ENCODE measurements around the gene HPSE2. TPM values are rescaled to one million over a fixed set of nuclear protein-coding genes. Genes with fewer than 3 reads are reported as not detected.

Gene HPSE2
- total and polyA plus RNA-seq, 2 of the 8 experiments (the other 6 are each of a cell fraction or from before 2014, with no cell fraction given) = 0.41 to 0.58 TPM

- TF ChIP-seq ATF2 (IDR thresholded peaks at IDR 0.05; ENCODE audit: low read length) (no peak), RAD21 (IDR thresholded peaks at IDR 0.05 in 1 of 2, conservative IDR thresholded peaks at IDR 0.05 in 1 of 2; ENCODE audit: low read depth in 2 of 2, low read length in 2 of 2) (no peak), NRF1 (IDR thresholded peaks at IDR 0.05; ENCODE audit: low read depth, low read length) (no peak), PHF8 (conservative IDR thresholded peaks at IDR 0.05; ENCODE audit: low read depth, low read length) (no peak)
Measured at GRCh38 chr10:98510412-98510995, 725.1 kb downstream of the HPSE2 start (continued).

Data from H1 (cell line).